HG03045 (cell line): ENCODE data around the gene PIP5K1C.
"Not testable (repeated sequence)": the region's sequence is repeated elsewhere in the genome, so short reads cannot be mapped to it uniquely, and the experiment has no call there.

Source experiments
- ATAC-seq: cut with Tn5 transposase; IDR thresholded peaks from one replicate; pipeline ENCODE4 v1.9.1; 2021; ENCODE audit warnings: mild to moderate bottlenecking, moderate library complexity; ENCODE audit not compliant: unreplicated experiment

Gene PIP5K1C

GRCh38 chr19:3595521-3596061, 104.7 kb downstream of the PIP5K1C start:
- no peak for ATAC-seq

GRCh38 chr19:3593156-3593555, 107.1 kb downstream of the PIP5K1C start:
- no peak for ATAC-seq

GRCh38 chr19:3591876-3592613, 108.2 kb downstream of the PIP5K1C start:
- ATAC-seq = no peak

- ATAC-seq = no peak
These were observed 109.1 kb downstream of the PIP5K1C start for GRCh38 chr19:3590991-3591659.

- no peak for ATAC-seq
These were observed 110.3 kb downstream of the PIP5K1C start for GRCh38 chr19:3589949-3590348.

GRCh38 chr19:3589439-3589838, 110.8 kb downstream of the PIP5K1C start:
- no peak for ATAC-seq

- ATAC-seq = no peak
These were observed 113.4 kb downstream of the PIP5K1C start for GRCh38 chr19:3586707-3587346.

GRCh38 chr19:3586127-3586626, 114.1 kb downstream of the PIP5K1C start:
- ATAC-seq = no peak

GRCh38 chr19:3585301-3586126, 114.8 kb downstream of the PIP5K1C start, which contains the start of gene GIPC3:
Gene GIPC3 (plus strand): TSS chr19:3585478. CDS start chr19:3585598, 120 bp downstream.
- ATAC-seq = no peak

- not testable (repeated sequence) for ATAC-seq
These were observed 116.0 kb downstream of the PIP5K1C start for GRCh38 chr19:3584036-3584802.

GRCh38 chr19:3581792-3582191, 118.5 kb downstream of the PIP5K1C start:
- ATAC-seq = not testable (repeated sequence)
